ENCODE measurements around the gene CFAP92.

The CFAP92 gene

DNA sequence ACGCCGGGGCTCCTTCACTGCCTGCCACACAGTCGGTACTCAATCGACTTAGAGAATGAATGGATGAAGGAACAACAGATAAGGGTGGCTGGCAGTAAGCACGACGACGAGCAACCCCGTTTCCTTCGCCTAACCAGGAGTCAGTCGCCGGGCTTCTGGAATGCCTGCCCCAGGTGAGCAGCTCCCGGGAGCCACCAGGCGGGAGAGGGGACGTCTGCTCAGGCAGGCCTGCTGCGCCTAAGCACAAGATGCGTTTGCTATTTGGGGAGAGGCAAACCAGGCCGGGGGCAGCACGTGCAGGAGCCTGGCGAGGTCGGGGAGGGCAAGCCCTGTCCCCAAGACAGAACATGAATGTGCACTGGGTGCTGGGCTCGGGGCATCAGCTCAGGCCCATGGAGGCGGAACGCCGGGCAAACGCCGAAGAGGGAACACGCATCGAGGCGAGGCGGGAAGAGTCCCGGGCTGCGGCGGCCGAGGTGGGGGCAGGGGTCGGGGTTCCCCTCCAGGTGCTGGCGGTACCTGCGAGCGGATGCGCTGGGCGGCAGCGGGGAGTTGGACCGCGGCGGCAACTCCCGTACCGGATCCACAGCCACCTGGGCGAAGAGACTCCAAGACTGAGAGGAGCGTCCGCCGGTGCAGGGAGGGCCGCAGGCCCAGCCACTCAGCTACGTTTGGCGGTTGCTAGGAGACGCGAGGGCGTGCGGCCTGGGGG, at the start of gene CFAP92:
TSS of gene CFAP92 (minus strand) at position 616 of the 712 bp plus-strand sequence. CDS start 772 bp downstream, outside the sequence.
- peak; percentile 94 for DNase-seq (ENCODE audit: low spot score)

DNA sequence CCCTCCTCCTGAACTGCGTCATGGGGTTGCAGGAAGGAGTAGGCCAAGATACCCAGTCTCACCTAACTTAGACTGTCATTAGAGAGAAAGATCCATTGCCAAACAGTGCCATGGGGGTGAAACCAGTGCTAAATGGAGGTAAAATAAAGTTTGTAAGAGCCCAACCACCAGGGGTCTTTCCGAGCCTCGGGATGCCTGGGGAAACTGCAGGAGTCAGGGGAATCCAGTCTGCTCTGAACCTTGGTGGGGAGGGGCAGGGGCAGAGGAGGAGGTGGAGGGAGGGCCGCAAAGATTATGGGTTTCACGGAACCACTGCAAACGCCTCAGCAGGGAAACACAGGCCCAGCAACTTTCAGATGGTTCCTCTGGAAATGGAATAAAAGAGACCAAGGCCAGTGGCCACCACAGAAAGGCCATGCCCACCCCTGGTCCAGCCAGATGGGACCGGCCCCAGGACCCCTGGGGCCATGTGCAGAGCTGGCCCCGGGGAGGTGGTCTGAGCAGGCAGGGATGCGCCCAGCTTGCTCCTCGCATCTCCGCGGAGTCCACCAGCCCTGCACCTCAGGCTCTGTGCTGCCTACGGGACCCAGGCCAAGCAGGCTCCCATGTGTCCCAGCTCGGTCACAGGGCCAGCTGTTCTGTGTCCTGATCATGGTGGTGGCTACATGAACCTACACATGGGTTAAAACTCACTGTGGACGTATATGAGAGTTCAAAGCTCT, 46.9 kb upstream of the CFAP92 start:
- peak; percentile 42 for DNase-seq (ENCODE audit: low spot score)

DNA sequence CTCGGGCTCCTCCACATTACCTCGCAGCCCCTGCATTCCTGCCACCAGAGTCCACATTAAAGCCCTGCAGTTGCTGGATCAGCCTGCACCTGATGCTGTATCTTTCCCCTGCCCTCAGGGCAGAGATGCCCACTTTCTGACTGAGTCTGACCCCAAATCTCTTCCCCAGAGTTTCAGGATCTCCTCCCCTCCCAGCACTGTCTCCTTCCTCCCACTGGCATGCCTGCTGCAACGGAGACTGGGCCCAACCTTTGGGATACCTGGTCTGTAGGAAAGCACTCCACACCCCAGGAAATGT, 46.1 kb upstream of the CFAP92 start:
- DNase-seq (ENCODE audit: low spot score) = peak; percentile 37

DNA sequence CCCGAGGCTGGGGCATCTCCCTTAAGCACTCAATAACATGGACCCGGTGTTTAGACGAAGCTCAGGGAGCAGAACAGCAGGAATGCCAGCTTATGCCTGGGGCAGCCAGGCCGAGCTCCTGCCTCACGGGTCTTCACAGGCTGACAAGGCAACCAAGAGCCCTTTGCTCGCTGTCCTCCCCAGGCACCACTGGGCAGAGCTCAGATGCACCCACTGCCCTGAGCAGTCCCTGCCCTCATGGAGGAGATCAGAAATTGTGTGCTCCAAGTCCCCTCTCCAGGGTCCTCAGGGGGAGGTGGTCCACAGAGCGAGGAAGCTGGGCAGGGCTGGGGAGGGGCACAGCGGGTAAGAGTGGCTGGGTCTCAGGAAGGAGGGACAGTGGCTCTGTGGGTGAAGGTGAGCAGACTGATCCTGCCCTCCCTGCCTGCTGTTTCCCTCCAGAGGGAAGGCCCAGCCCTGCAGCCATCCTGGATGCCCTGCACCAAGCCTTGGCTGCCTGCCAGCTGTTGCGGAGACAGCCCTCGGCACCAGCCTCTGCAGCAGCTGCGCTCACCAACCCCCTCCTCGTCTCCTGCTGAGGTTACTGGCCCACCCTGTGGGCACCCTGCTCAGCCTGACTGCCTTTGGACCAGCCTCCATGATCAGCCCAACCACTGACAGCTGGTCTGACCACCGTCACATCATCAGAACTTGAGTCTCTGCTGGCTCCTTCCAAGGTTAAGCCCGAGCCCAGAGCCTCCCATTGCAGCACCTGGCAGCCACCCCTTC, 45.6 kb upstream of the CFAP92 start:
- peak; percentile 36 for DNase-seq (ENCODE audit: low spot score)

DNA sequence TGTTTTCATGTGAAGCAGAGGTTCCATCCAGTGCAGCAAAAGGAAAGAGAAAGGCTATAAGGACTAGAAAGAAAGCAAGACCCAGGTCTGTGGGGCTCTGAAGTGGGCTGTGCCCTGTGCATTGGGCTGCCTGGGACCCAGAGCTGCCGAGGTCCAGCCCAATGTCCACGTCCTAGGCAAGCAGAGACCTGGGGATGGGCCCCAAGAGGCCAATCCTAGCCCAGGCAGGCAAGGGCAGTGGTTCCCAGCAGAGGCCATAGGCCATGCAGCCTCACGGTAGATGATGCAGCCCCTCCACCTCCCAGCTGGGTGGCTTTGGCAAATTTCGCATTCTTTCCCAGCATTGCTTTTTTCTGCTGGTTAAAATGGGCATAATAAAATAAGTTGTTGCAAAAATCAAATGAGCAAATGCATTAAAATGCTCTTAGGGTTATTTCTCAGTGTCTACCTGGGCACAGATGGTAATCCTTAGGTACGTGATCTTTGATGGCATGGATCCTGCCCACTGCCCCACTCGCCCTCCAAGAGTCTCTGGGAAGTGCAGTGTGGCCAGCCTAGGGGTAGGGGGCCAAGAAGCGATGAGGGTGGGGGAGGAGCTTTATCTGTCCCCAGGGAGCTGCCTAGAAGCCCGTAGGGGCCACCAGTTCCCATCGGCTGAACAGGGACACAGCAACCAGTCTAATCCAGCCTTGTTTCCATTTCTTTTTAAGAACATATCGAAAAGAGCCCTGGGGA, 44.4 kb upstream of the CFAP92 start:
- peak; percentile 39 for DNase-seq (ENCODE audit: low spot score)

DNA sequence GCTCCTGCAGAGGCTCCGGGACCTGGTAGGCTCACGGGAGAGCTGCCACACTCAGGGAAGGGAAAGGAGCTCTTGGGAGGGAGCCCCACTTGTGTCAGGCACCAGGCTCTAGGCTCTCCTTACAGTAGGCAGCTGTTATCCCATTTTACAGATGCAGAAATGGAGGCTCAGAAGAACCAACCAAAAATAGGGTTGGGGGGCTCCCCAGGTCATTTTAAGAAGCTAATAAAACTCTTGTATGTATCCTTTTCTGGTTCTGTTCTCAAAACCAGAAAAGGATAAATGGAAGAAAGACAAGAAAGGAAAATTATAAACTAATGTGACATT, 43.2 kb upstream of the CFAP92 start:
- no peak for DNase-seq (ENCODE audit: low spot score)

DNA sequence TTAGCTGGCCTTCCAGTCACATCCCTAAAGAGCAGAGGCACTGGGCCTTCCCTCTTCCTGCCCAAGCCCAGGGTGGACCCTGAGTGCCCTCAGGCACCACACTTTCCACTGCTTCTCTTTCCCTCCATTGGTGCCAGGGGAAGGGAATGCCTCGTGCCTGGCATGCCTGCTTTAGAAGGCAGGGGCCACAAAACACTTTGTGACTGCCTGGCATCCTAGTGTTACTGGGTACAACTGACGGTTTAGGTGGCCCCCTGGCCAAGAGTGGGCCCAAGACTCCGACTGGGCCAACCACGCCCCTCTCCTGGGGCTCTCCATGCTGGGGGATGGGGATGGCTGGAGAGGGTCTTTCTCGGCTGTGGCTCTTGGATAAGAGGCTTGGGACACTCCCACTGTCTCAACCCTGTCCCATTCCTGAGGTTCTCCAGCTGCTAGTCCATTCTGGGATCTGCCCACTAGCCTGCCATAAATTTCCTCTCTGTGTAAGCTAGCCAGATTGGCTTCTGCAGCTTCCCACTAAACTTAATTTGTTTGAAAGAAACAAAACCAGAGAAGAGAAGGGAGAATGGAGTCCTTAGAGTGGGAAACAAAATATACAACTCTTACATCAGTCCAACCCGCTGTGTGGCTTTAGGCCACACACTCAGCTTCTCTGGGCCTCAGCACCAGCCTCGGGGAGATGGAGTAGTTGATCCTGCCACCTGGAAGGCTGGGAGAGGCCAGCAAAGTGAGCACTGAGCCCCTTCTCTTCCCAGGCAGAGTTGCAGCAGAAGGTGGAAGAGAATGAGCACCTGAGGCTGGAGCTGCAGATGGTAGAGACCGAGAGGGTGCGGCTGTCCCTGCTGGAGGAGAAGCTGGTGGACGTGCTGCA, 42.6 kb upstream of the CFAP92 start:
- DNase-seq (ENCODE audit: low spot score) = no peak

DNA sequence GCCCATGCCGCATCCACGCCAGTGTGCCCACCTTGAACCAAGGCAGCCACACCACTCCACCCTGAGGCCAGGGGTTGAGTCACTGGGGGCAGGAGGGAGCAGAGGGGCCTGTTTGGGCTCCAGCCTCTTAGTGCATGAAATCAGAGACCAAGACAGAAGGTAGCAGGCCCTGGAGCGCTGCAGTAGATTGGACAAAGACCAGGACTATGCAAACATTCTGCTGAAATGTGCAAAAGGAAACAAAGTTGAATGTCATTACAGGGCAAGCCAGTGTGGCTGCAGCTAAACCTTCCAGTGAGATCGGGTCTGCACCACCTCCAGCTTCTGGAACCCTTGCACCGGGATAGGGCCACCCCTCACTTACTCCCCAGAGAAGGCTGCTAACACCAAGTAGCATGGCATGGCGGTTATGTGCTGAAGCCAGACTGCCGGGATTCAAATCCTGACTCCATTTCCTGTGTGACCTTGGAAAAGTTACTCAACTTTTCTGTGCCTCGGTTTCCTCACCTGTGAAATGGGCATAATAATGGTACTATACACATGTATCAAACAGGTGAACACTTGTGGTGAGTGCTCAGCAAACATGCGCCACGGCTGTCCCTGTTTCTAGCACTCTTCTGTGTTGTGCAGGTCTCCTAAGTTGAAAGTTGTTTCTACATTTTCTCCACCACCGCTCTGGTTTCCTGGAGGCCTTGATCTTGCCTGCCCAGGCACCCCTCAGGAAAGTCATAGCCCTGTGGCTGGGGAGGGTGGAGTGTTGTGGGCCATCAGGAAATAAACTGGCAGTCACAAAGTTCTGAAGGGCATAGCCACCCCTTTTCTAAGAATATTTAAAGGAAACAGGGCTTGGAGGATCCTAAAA, 41.7 kb upstream of the CFAP92 start:
- DNase-seq (ENCODE audit: low spot score) = no peak

DNA sequence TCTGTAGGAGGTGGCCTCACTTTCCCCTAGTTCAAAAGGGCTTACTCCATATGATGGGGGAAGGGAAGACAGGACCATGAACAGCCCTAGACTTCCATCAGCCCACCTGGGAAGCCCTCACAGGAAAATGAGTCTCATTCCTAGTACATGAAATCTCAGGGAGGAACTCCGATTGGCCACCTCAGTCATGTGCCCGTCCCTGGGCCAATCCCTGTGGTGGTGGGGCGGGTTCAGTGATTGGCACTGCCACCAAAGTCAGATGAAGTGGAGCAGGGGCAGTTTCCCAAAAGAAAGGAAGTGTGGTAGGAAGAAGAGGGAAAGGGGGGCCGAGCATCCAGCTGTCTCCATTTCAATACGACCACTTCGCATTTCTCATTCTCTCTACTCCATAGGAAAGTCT, 40.8 kb upstream of the CFAP92 start:
- no peak for DNase-seq (ENCODE audit: low spot score)

- no peak for DNase-seq (ENCODE audit: low spot score)
These were observed 39.9 kb upstream of the CFAP92 start for GRCh38 chr3:129033633-129034321.

- DNase-seq (ENCODE audit: low spot score) = no peak
These were observed 39.3 kb upstream of the CFAP92 start for GRCh38 chr3:129033151-129033550.

DNA sequence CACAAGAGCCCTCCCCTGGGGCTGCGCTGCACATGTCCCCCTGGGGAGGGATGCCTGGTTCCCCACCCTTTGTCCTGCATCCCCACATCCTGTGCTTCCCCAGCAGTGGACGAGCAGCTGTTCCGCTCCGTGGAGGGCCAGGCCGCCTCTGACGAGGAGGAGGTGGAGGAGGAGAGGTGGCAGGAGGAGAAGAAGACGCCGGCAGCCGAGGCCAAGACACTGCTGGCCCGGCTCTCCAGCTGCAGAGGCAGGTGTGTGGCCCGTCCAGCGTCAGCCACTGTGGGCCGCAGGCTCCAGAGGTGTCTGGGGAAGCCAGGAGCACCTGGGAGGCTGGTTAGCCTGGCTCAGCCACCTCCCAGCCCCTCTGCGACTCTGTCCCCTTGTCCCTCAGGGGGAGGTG, 38.8 kb upstream of the CFAP92 start:
- DNase-seq (ENCODE audit: low spot score) = no peak

DNA sequence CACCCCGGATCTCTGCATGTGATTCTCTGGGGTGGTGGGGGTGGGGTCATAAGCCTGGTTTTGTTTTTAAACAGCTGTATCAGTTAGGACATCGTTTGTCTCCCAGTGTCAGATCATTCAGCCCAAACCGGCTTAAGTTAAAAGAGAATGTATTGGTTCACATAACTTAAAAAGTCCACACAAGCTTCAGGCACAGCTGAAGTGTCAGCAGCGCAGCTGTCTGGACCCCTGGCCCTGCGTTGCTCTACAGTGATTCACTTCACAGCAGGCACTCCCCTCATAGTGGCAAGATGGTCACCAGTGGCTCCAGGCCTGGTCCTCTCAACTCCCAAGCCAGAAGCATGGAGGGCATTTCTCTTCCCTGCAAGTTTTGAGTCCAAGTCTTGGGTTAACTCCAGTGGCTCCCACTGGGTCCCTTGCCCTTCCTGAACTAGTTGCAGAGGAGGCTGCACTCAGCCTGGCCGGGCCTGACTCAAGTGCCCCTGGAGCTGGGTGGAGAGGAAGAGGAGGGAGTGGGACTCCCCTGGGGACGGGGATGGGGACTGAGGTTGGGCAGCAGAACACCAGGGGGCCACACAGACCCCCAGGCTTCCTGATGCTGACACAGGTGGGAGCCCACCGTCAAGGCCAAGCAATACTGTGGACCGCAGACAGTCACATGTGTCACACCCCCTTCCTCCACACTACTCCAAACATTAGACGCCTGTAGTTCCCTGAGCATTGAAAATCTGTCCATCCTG, 37.8 kb upstream of the CFAP92 start:
- DNase-seq (ENCODE audit: low spot score) = no peak

DNA sequence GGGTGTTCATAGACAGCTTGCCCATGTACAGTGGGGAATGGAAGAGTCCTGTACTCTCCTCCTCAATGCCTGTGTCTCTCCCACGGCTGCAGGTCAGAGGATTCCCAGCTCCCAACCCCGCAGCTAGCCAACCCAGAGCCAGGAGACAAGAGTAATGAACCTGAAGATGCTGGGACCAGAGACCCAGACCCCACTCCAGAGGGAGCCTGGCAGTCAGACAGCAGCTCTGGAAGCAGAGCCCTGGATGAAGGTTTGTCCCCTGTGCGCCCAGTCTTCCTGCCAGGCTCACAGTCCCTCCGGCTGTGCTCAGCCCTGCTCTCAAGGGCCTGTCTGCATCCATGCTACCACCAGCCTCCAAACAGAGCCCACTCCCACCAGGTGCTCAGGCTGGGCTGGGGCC, 36.7 kb upstream of the CFAP92 start:
- DNase-seq (ENCODE audit: low spot score) = no peak

DNA sequence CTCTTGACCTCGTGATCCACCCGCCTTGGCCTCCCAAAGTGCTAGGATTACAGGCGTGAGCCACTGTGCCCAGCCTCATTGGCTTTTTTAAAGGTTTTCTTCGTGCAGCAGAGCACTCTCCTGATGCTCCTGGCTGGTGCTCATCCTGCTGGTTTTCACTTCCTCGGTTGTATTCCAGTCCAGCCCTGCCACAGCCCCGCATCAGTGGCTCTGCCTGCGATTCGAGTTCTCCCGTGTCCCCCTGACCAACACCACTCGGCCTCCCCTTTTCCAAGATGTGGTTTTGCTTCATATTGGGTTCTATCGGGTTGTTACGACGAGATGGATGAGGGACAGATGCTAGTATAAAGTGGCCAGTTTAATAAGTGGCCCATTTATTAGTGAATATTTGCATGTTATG, 35.0 kb upstream of the CFAP92 start:
- no peak for DNase-seq (ENCODE audit: low spot score)

DNA sequence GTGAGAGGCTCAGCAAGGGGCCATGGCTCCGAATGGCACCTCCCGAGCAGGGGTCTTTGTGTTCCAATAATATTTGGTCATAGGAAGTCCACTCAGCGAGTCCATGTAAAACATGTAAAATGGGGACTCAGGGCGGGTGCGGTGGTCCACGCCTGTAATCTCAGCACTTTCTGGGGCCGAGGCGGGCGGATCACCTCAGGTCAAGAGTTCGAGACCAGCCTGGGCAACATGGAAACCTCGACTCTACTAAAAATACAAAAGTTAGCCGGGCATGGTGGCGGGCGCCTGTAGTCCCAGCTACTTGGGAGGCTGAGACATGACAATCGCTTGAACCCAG, 33.6 kb upstream of the CFAP92 start:
- no peak for DNase-seq (ENCODE audit: low spot score)

DNA sequence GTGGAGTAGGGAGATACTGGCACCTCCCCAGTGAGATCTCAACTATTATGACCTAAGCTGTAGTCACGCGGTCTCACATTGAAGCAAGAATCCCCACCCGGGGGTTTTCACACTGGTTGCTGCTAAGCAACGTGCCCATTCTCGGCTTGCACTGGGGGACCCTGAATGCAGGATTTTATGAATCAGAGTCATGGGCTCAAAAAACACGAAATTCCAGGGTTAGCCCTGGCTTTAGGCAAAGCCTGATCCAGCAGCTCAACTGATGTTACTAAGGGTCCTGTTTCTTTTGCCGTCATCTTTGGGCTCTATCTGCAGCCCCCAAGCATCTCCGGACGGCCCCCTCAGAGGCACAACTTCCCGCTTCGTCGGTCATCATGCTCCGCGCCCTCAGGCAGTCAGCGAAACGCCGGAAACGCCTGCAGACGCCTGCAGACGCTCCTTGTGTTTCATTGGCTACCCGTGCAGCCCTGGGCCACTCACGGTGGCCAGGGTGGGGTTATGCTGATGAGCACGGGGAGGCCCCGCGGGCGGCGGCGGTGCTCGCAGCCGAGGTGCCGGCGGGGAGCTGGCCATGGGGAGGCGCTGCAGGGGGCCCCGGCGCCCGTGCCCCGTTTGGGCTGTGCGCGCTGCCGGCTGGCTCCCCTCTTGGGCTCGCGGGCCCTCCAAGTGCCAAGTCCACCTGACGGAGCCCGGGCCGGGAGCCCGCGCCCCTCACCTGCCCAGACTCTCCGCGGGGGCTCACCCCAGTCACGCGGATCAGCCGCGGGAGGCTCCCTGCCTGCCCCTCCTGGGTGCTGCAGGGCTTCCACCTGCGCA, 33.1 kb upstream of the CFAP92 start:
- DNase-seq (ENCODE audit: low spot score) = peak; percentile 91

GRCh38 chr3:129025691-129026435, 32.0 kb upstream of the CFAP92 start:
- no peak for DNase-seq (ENCODE audit: low spot score)
